Esophagus squamous epithelium (tissue), 5 donors: ENCODE data around the gene TUBB1. TPM values are rescaled to one million over a fixed set of nuclear protein-coding genes. Genes with fewer than 3 reads are reported as not detected.

Source experiments
- DNase-seq: peaks from one replicate; lab custom pipeline; 2025; lab: John Stamatoyannopoulos, UW
- H3K27ac ChIP-seq, 4 donors: fragments of 200-600 bp; sonication (generic); one replicate each; pipeline ENCODE4 v1.5.1; 2016 to 2019; ENCODE audit warnings: mild to moderate bottlenecking in 1 of 4
- H3K27me3 ChIP-seq, 4 donors: fragments of 200-600 bp; sonication (generic); 1 replicate in 3 of 4; 2 replicates in 1 of 4; pipeline versions ENCODE4 v1.5.1 to v1.6.0; 2017 to 2021; ENCODE audit warnings: antibody characterized with exemption in 1 of 4
- H3K36me3 ChIP-seq, 3 donors: fragments of 200-600 bp; sonication (generic); one replicate each; pipeline ENCODE4 v1.5.1; 2016 to 2019
- H3K4me1 ChIP-seq, 3 donors: fragments of 200-600 bp; sonication (generic); one replicate each; pipeline ENCODE4 v1.5.1; 2017 to 2019
- H3K4me3 ChIP-seq, 4 donors: fragments of 200-600 bp; sonication (generic); 1 replicate in 3 of 4; 2 replicates in 1 of 4; pipeline ENCODE4 v1.5.1; 2016 to 2019; ENCODE audit warnings: mild to moderate bottlenecking in 2 of 4, moderate library complexity in 1 of 4
- H3K9me3 ChIP-seq, 3 donors: fragments of 200-600 bp; sonication (generic); one replicate each; pipeline ENCODE4 v1.5.1; 2016 to 2019
- CTCF ChIP-seq, 6 experiments: fragments of 450-650 bp in 4 of 6; fragments of 200-600 bp in 2 of 6; sonication (generic) in 2 of 6; IDR thresholded peaks; one replicate each; pipeline ENCODE4 v1.5.1; 2016 to 2019; ENCODE audit warnings: antibody characterized with exemption in 6 of 6, mild to moderate bottlenecking in 4 of 6, moderate library complexity in 4 of 6
- POLR2A ChIP-seq, 4 donors: fragments of 450-650 bp; IDR thresholded peaks; one replicate each; pipeline ENCODE4 v1.6.1; 2017; ENCODE audit warnings: antibody characterized with exemption in 4 of 4, mild to moderate bottlenecking in 4 of 4, moderate library complexity in 3 of 4
- WGBS, 2 donors: methylation state at CpG; one replicate each; pipeline ENCODE4 v1.1.5; 2018; 5-methylcytosine and 5-hydroxymethylcytosine counted together
- intact Hi-C: fragments of 100-400 bp; cut with DNase I; formaldehyde crosslinking; loops from one replicate; pipeline ENCODE4 v1.15.0; 2022
- total RNA-seq, 4 donors: library from RNA; depleted of rRNA; stranded (reverse); fragments of >200 nt; gene quantifications; one replicate each; pipeline ENCODE4 v1.1.0, GENCODE V29; 2016
- donor health status: DM: yes; HTN: yes; CAD: no.

TUBB1 gene
- total RNA-seq, 4 donors from 2014 or later: 0.19 TPM; not detected in 3

GRCh38 chr20:58985656-58986055 is 33.6 kb upstream of the TUBB1 start:
- intact Hi-C loops: no loop called here
- H3K4me1 ChIP-seq: peaks cover 21 to 44% (median 22%) of the 10 kb centered on the region in 3 donors
- no peaks in the 10 kb centered on the region for H3K27me3 ChIP-seq
- no peak overlapping the region for H3K4me3 ChIP-seq
- WGBS, 2 donors: 71 to 72% methylated on average over 5 of the region's 5 CpGs
- H3K27ac ChIP-seq: no peak overlapping the region
- H3K36me3 ChIP-seq: peaks cover 12 to 52% (median 21%) of the 10 kb centered on the region in 3 donors
- no peak for DNase-seq
- no peak for TF ChIP-seq CTCF (IDR thresholded peaks at IDR 0.05)
- no peak for TF ChIP-seq POLR2A (IDR thresholded peaks at IDR 0.05)
- H3K9me3 ChIP-seq: no peaks in the 10 kb centered on the region

GRCh38 chr20:58986286-58986967 is 32.8 kb upstream of the TUBB1 start:
- no peak for DNase-seq
- Histone ChIP-seq H3K27me3 (no peaks in the 10 kb centered on the region), H3K4me1 (peaks cover 21 to 43% (median 22%) of the 10 kb centered on the region in 3 donors), H3K9me3 (no peaks in the 10 kb centered on the region), H3K36me3 (peaks cover 18 to 60% (median 29%) of the 10 kb centered on the region in 3 donors), H3K27ac (no peak overlapping the region), H3K4me3 (no peak overlapping the region)
- WGBS, 2 donors: 75 to 82% methylated on average over 9 of the region's 9 CpGs
- no peak for TF ChIP-seq CTCF (IDR thresholded peaks at IDR 0.05)
- TF ChIP-seq POLR2A (IDR thresholded peaks at IDR 0.05): no peak
- intact Hi-C loops: no loop called here

GRCh38 chr20:58986968-58987517 is 32.2 kb upstream of the TUBB1 start:
- WGBS, 2 donors: 79 to 87% methylated on average over 8 of the region's 8 CpGs
- no peaks in the 10 kb centered on the region for H3K9me3 ChIP-seq
- no peak overlapping the region for H3K4me3 ChIP-seq
- DNase-seq: no peak
- H3K27me3 ChIP-seq: no peaks in the 10 kb centered on the region
- H3K36me3 ChIP-seq: peaks cover 18 to 66% (median 34%) of the 10 kb centered on the region in 3 donors
- no peak overlapping the region for H3K27ac ChIP-seq
- intact Hi-C loops: no loop called here
- TF ChIP-seq POLR2A (IDR thresholded peaks at IDR 0.05): no peak
- TF ChIP-seq CTCF (IDR thresholded peaks at IDR 0.05): no peak
- peaks cover 19 to 39% (median 19%) of the 10 kb centered on the region in 3 donors for H3K4me1 ChIP-seq

- no peak overlapping the region for H3K27ac ChIP-seq
- H3K4me1 ChIP-seq: peaks cover 9 to 29% (median 11%) of the 10 kb centered on the region in 3 donors
- DNase-seq: no peak
- TF ChIP-seq POLR2A (IDR thresholded peaks at IDR 0.05) (no peak), CTCF (IDR thresholded peaks at IDR 0.05) (no peak)
- WGBS, 2 donors: 80 to 90% methylated on average over 8 to 9 of the region's 9 CpGs
- no peaks in the 10 kb centered on the region for H3K9me3 ChIP-seq
- H3K27me3 ChIP-seq: no peaks in the 10 kb centered on the region
- intact Hi-C loops: no loop called here
- H3K4me3 ChIP-seq: no peak overlapping the region
- H3K36me3 ChIP-seq: peaks cover 18 to 75% (median 39%) of the 10 kb centered on the region in 3 donors
These were observed 31.3 kb upstream of the TUBB1 start for GRCh38 chr20:58987790-58988564.

GRCh38 chr20:58988565-58988882 is 30.7 kb upstream of the TUBB1 start:
- no peaks in the 10 kb centered on the region for H3K27me3 ChIP-seq
- intact Hi-C loops: no loop called here
- WGBS, 2 donors: 85 to 97% methylated on average over 5 of the region's 6 CpGs
- H3K4me1 ChIP-seq: peaks cover 7 to 24% (median 11%) of the 10 kb centered on the region in 3 donors
- no peak for TF ChIP-seq CTCF (IDR thresholded peaks at IDR 0.05)
- no peak overlapping the region for H3K27ac ChIP-seq
- H3K9me3 ChIP-seq: no peaks in the 10 kb centered on the region
- no peak overlapping the region for H3K4me3 ChIP-seq
- H3K36me3 ChIP-seq: peaks cover 21 to 81% (median 39%) of the 10 kb centered on the region in 3 donors
- DNase-seq: no peak
